CD4-positive, alpha-beta T cell treated with Interleukin-12 subunit alpha and Interleukin-12 subunit beta, for 1 hour (primary cell): ENCODE measurements around the gene KCNE4.

ENCODE experiments used
- DNase-seq: peaks from one replicate; pipeline ENCODE4 v3.0.0-alpha.2; 2020

KCNE4 gene

GRCh38 chr2:223051693-223052289 lies at the start of gene KCNE4:
KCNE4 (plus strand) TSS chr2:223052190; CDS start chr2:223052831, 641 bp downstream.
- no peak for DNase-seq

- DNase-seq, result no peak
Observed at GRCh38 chr2:223003191-223003590, 48.8 kb upstream of the KCNE4 start.

GRCh38 chr2:223005496-223005895 lies 46.5 kb upstream of the KCNE4 start:
- no peak for DNase-seq

GRCh38 chr2:223007531-223007930 lies 44.5 kb upstream of the KCNE4 start:
- no peak for DNase-seq

- DNase-seq, result no peak
Observed at GRCh38 chr2:223008162-223008561, 43.8 kb upstream of the KCNE4 start.

GRCh38 chr2:223008956-223009355 lies 43.0 kb upstream of the KCNE4 start:
- no peak for DNase-seq

- no peak for DNase-seq
Observed at GRCh38 chr2:223010641-223011040, 41.3 kb upstream of the KCNE4 start.

GRCh38 chr2:223012291-223012690 lies 39.7 kb upstream of the KCNE4 start:
- DNase-seq, result no peak

- DNase-seq, result no peak
Observed at GRCh38 chr2:223019390-223019930, 32.5 kb upstream of the KCNE4 start.

- no peak for DNase-seq
Observed at GRCh38 chr2:223019987-223020717, 31.8 kb upstream of the KCNE4 start.

- DNase-seq, result no peak
Observed at GRCh38 chr2:223020971-223021675, 30.9 kb upstream of the KCNE4 start.

- DNase-seq, result no peak
Observed at GRCh38 chr2:223026357-223027110, 25.5 kb upstream of the KCNE4 start.

GRCh38 chr2:223027442-223027841 lies 24.5 kb upstream of the KCNE4 start:
- no peak for DNase-seq

- DNase-seq, result no peak
Observed at GRCh38 chr2:223029287-223029686, 22.7 kb upstream of the KCNE4 start.

GRCh38 chr2:223032187-223033142 lies 19.5 kb upstream of the KCNE4 start:
- no peak for DNase-seq

GRCh38 chr2:223034221-223034975 lies 17.6 kb upstream of the KCNE4 start:
- no peak for DNase-seq

GRCh38 chr2:223036790-223037444 lies 15.1 kb upstream of the KCNE4 start:
- no peak for DNase-seq

GRCh38 chr2:223037445-223037800 lies 14.6 kb upstream of the KCNE4 start:
- no peak for DNase-seq

- no peak for DNase-seq
Observed at GRCh38 chr2:223039618-223040017, 12.4 kb upstream of the KCNE4 start.

- no peak for DNase-seq
Observed at GRCh38 chr2:223040527-223040926, 11.5 kb upstream of the KCNE4 start.
